Cerebellar nuclear complex (tissue), 1 donor: ENCODE data around the gene PRR22.
"Not testable (repeated sequence)": the region's sequence is repeated elsewhere in the genome, so short reads cannot be mapped to it uniquely, and the experiment has no call there.

Source experiments
- DNase-seq, 2 experiments: peaks; one replicate each; lab custom pipeline; 2025; lab: John Stamatoyannopoulos, UW

PRR22 gene

DNA sequence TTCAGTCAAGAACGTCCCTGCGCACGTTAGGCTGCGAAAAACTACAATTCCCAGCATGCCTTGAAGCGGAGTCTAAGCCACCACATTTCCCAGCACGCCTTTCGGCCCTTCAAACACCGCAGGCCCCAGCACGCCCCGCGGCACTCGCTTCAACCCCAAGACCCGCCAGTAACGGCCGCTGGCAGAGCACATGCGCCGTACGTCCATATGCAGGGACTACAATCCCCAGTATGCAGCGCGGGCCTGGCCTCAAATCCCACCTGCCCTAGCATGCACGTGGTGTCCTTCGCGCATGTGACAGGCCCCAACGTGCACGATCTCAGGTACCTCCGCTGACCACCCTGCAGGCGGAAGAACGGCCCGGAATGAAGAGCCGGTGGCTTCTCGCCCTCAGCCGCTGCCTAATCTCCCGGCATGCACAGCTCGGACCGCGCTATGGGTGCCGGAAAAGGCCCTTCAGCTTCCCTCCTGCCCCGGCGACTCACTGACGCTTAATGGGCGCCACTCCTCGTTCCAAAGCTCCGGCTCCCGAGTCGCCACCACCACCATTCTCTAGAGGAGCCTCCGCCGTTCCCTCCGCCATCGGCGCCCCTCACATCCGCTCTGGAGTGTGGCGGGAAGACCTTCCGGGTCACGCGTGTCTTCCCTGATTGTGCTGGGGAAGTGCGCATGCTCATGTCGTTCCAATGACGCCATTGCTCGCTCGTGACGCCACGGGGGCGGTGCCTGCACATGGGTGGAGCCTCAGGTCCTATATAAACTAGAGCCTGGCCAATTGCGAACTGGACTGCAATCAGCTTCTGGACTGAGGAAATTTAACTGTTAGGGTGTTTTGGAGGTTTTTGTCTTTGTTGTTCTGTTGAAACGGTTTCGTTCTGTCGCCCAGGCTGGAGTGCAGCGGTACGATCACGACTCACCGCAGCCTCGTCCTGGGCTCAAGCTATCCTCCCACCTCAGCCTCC, 6.3 kb upstream of the PRR22 start, which contains the start of gene DUS3L:
TSS of gene DUS3L (minus strand) at position 605 of the 962 bp plus-strand sequence. CDS start at position 583, 22 bp downstream.
- DNase-seq: peak; percentile 54 to 91

DNA sequence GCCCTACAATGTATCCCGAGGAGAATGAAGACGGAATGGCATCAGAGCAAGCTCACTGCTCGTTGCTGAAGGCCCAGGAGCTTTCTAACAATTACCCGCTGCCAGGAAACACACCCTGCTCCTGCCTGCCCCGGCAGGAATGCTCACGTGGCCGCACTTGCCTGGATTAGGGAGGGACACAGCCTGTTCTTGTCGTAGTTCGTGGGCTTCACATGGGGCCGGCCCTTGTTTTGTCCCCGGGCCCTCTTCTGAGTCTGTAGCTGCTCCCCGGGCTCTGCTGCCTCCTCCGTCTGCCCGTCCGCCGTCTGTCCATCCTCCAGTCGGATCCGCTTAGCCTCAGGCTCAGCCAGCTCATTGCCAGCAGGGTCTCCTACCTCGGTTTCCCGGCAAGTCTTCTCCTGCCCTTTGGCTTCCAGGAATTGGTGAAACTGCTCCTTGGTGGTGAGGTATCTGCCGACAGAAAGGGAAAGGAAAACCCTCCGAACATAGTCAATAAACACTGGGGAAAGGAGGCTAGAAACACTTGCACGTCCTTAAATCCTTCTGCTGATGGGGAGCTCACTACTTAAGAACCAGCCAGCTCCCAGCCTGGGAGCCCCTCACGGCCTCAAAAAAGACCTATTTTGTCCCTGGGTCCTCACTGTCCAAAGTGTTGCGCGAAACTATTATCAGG, 5.5 kb upstream of the PRR22 start:
- DNase-seq: no peak

DNA sequence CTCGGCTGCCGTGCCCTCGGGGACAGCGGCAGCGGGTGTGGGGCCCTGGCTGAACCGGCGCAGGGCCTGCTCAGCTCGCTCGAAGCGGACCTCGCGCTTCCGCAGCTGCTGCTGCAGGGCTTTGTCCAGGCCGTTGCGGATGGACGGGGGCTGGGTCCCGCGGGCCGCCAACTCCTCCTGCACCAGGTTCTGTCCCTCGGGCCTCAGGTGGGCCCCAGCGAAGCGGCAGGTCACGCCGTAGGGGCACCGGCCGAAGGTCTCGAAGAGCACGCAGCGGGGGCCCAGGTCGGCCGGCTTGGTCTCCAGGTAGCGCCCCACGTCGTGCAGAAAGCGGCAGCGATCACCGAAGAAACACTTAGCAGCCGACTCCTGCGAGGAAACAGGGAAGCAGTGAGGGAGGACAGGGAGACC, 4.8 kb upstream of the PRR22 start:
- no peak for DNase-seq

DNA sequence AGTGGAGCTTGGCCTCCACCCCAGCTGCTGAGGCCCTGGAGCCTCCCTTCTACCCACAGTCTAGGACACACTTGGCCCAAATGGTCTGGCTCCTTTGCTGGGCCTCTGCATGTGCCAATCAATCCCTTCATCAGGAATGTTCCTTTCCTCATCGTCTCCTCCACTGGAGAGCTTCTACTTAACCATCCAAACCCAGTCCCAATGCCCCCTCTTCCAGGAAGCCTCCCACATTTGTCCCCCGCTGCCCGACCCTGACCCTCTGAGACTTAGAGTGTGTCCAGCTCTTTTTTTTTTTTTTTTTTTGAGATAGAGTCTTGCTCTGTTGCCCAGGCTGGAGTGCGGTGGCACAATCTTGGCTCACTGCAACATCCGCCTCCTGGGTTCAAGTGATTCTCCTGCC, 3.9 kb upstream of the PRR22 start:
- no peak for DNase-seq

DNA sequence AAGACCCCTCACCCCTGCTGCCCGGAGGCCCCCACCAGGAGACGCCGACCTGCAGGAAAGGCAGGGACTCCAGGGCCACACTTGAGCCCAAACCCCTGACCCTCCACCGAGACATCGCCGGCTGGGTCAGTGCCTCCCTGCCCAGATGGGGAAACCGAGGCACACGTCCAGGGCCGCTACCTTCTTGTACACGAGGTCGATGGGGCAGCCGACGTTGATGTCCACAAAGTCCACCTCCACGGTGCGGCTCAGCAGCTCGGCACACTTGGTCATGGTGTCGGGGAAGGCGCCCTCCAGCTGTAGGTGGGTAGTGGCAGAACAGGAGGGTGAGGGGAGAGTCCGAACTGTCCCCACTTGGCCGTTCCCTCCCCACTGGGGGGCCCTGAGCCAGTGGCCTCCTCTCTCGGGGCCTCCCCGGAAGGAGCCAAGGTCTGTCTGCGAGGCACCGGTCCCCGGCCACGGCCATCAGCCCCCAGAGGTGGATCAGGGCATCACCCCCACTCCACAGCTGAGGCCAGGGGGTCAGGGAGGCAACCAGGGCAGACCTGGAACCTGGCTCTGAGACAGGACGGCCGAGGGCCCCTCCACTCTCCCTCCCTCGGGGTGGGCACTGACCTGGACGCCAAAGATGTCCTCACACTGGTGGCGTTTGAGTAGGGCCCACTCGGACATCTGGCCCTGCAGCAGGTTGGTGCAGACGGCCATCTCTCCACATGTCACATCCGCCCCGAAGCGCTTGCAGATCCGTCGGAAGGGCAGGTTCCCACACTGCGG, 3.0 kb upstream of the PRR22 start:
- DNase-seq: no peak

DNA sequence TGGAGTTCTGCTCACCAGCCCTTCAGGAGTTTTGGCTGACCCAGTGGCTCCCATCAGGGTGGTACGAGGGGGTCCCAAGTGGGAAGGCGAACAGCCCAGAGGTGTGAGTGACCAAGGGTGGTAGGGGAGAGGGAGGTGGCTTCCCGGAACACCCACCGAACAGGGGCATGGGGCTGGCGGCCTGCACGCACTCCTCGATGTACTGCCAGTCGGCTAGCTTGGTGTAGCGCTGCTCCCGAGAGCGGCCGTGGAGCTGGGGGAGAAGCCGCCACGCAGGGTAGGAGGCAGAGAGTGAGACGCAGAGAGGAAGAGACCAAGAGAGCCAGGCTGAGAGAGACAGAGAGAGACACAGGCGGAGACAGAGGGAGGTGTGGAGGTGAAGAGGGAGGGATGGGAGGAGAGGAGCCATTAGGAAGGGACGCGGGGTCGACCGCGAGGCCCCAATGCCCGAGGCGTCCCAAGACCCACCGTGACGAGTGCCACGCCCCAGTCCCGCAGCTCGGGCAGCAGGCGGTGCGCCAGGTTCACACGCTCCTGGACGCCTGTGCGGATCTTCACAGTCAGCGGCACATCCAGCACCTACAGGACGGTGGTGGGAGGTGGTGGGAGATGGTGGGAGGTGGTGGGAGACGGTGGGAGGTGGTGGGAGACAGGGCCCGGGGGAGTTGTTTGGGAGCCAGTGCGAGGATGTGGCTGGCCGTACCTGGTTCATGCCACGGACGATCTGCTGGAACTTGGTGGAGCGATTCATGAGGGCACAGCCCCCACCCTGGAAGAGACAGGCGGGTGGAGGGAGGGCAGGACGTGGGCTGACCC, 2.3 kb upstream of the PRR22 start:
- DNase-seq: no peak

DNA sequence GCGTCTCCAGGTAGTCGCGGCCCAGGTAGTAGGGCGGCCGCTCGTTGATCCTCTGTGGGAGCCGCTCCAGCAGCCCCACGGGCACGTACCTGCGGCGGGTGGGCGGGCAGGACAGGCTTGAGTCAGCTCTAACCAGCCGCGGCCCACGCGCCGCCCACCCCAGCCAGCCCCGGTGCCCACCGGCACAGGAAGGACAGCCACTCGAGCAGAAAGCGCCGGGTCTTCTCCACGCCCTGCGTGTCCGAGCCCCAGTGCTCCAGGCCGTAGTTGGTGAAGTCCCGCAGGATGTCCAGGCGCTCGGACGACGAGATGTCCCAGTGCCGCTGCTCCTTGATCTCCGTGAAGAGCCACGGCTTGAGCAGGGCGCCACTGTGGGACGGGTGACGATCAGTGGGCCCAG, 877 bp upstream of the PRR22 start:
- no peak for DNase-seq

DNA sequence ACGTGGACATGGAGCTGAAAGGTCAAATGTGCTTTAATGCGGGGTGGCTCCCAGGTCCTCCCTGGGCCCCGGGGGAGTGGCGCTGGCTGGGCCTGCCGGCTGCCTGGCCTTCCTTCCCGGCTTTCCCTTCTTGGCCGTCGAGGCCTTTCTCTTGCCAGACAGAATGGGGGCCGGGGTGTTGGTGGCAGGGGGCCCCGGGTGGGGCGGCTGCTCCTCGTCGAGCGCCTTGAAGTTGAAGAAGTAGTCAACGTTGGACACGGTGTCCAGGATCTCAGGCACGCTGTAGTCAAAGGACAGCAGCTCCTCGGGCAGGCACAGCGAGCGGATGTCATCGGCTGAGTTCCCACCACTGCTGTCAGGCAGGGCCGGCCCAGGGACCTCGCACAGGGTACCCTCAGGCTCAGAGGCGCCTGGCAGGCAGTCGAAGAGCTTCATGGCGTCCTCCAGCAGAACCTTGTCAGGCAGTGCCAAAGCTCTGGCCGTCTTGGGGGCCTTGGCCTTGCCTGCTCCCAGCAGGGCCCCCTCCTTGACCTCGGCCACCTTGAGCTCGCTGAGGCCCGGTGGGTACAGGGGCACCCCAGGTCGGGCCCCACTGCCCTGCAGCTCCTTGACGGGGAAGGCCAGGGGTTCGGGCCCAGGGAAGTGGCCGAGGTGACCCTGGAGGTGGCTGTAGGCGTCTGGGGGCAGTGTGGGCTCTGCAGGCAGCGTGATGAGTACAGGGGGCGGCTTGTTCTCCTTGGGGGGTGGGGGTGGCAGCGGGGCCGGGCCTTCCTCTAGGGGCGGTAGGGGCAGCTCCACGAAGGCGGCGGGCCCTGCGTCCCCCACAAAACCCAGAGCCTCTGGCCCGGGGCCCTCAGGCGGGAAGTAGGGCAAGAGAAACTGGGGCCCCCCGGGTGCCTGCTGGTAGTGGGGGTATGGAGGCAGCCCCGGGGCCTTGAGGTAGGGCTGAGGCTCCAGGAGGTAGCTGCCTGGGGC, 1.3 kb downstream of the PRR22 start:
- no peak for DNase-seq

DNA sequence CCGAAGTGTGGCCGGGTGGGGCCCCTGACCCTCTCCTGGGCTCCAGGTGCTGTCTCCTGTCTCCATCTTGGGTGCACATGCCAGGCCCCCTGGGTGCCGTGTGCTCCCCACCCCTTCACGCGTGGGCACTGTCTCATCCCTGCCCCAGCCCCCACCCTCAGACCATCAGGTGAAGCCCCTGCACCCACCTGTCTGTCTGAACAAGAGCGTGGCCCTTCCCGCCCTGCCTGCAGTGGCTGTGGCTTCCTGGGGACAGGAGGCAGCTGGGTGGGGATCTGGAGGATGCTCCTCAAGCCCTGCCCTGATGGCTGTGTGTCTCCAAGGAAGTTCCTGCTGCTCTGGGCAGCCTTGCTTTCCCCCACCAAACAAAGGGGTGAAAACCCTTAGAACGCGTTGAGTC, 2.2 kb downstream of the PRR22 start:
- no peak for DNase-seq

DNA sequence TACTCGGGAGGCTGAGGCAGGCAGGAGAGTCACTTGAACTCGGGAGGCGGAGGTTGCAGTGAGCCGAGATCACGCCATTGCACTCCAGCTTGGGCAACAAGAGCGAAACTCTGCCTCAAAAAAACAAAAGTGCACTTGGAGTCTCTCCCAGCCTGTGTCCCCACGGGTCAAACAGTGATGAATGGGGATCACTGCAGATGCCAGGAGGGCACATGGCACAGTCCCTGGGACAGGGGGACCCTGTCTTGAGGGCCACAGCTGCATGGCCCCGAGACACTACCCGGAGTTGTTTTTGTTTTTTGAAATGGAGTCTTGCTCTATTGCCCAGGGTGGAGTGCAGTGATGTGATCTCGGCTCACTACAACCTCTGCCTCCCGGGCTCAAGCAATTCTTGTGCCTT, 3.6 kb downstream of the PRR22 start:
- DNase-seq: not testable (repeated sequence)

DNA sequence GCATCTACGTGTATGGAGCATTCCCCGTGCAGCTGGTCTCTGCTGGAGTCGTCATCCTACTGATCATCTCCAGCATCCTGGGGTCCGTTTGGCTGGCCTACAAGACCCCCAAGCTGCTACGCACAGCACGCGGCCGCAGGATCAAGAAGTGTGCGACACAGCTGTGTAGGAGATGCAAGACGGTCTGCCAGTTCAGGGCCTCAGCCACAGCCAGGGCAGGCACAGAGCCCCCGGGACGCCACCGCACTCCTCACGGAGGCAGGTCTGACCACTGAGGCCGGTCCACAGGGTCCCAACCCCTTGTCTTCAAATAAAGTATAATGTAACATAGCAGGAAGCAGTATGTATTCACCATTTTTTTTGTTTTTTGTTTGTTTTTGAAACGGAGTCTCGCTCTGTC, 6.1 kb downstream of the PRR22 start:
- no peak for DNase-seq

DNA sequence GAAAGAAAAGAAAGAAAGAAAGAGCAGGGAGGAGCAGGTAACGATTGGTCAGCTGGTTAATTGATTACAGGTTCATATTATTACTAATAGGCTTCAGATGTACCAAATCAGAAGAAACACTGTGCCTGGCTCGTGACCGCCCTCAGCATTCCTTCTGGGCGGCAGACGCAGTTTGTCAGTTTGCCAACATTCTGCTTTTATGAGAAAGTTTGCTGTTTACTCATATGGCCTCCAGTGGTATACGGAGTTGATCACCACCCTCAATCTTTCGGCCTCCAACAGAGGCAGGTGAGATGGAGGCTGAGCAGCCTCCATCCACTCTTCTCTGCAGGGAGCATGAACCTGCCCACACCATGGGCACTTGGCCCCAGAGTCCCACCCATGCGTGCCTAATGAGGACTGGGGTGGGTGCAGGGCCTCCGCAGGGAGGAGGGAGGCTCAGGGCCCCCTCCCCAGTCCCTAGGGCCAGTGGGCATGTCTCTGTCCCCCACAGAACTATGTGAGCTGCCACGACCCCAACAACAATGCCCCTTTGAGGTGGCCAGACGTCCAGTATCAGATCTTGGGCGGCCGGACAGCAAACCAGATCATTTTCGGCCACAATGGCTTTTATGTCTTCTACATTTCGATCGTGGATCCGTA, 8.8 kb downstream of the PRR22 start:
- DNase-seq: no peak

DNA sequence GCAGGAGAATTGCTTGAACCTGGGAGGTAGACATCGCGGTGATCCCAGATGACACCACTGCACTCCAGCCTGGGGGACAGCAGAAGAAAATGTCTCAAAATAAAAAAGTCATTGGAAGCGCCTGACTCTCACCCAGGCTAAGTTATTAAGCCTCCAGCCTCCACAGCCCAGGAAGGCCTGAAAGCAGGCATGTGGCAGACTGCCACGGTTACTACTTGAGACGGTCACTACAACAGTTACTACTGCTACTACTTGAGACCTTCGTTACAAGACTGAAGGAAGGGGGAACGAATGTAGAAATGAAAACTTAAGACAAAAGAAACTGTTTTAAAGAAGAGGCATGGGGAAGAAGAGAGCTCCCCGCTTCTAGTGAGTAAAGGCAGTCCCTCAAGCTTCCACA, 9.6 kb downstream of the PRR22 start:
- DNase-seq: no peak

DNA sequence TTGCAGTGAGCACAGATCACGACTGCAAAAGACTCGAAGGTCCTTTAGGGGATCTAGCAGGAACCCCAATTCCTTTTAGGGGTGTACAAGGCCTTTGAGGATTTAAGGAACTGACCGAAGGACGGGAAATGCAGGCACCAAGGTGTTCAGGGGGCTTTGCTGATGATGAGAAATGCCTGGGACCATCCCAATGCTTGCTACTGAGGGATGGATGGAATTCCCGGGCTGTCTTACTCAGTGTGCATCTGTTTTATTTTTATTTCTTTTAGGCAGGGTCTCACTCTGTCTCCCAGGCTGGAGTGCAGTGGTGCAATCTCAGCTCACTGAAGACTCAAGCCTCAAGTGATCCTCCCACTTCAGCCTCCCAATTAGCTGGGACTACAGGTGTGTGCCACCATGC, 11.3 kb downstream of the PRR22 start:
- DNase-seq: no peak

DNA sequence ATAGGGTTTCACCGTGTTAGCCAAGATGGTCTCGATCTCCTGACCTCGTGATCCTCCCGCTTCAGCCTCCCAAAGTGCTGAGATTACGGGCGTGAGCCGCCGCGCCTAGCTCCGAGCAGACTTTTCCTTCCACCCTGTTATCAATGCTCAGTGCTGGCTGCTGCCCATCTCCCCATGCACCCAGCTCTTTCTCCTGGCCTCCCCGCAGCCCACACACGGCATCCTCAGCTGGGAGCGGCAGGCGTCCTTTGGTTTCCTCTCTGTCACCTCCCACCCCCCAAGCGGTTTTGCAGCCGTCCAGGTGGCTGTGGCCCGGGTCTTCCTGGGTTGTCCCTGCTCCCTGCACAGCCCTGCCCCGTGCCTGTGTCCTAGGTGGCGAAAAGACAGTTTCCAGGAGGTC, 12.1 kb downstream of the PRR22 start:
- DNase-seq: no peak

DNA sequence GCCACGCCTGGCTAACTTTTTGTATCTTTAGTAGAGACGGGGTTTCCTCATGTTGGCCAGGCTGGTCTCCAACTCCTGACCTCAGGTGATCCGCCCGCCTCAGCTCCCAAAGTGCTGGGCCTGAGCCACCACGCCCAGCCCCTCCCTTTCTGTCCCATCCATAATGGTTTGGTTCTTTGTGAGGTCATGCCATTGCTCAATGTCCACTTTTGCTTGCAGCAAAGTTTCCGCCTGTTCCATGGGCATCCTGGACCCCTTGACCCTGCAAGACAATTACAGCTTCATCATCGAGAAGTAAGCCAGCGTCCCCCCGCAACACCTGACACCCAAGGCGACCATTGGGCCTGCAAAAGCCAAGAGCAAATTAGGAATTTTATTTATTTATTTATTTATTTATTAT, 16.6 kb downstream of the PRR22 start:
- DNase-seq: no peak

DNA sequence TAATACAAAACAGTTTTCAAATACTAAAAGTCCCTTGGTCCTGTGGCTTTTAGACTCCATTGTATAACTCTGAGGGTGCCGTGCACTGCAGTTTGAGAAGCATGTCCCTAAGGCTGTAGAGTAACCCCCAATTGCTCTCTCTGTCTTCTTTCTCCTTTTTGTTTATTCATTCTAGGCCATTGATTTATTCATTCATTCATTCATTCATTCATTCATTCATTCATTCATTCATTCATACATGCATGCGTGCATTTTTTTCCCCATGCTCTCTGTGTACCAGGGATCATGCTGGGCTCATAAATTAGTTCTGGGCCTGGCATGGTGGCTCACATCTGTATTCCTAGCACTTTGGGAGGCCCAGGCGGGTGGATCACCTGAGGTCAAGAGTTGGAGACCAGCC, 19.3 kb downstream of the PRR22 start:
- no peak for DNase-seq

DNA sequence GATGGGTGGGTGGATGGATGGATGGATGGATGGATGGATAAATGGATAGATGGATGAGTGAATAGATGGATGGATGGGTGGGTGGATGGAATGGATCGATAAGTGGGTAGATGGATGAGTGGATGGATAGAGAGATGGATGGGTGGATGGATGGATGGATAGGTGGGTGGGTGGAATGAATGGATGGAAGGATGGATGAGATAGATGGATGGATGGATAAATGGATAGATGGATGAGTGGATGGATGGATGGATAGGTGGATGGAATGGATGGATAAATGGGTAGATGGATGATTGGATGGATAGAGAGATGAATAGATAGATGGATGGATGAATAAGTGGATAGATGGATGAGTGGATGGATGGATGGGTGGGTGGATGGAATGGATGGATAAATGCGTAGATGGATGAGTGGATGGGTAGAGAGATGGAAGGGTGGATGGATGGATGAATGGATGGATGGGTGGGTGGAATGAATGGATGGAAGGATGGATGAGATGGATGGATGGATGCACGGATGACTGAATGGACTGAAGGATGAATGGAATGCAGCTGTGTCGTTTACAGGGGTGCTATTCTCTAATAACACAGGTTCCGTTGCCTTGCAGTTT, 21.8 kb downstream of the PRR22 start:
- DNase-seq: no peak

DNA sequence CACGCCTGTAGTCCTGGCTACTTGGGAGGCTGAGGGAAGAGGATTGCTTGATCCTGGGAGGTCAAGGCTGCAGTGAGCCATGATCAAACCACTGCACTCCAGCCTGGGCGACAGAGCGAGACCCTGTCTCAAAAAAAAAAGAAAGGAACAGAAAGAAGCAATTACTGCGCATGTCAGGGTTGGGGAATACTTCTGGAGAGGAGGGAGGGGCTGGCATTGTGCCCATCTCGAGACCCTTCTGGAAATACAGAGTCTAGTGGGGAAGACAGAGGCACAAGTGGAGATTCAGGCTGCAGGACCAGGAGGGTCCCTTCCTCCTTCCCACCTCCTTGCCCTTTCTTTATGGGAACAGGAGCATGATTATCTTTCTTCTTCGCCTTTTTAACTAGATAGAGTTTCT, 30.8 kb downstream of the PRR22 start:
- DNase-seq: no peak
